GM19043 (cell line): ENCODE results near the gene SH3RF2.

Experiments
- ATAC-seq: cut with Tn5 transposase; IDR thresholded peaks from one replicate; pipeline ENCODE4 v1.9.1; 2021; ENCODE audit warnings: low read depth; ENCODE audit not compliant: unreplicated experiment

Gene SH3RF2

GRCh38 chr5:146112476-146112875 lies 176.1 kb downstream of the SH3RF2 start:
- ATAC-seq: no peak
